HepG2 (cell line): Measurements from ENCODE around the gene SLC7A4. TPM values are rescaled to one million over a fixed set of nuclear protein-coding genes. Genes with fewer than 3 reads are reported as not detected.

Source experiments
- ATAC-seq: fragments of 200-7000 bp; cut with Tn5 transposase; 3 replicates; pipeline ENCODE4 v1.9.1; 2020; ENCODE audit warnings: mild to moderate bottlenecking, moderate library complexity
- BruUV-seq: library from RNA; stranded (reverse); fragments of 400-500 nt; replicated peaks from 2 replicates; lab custom pipeline; 2021; lab: Mats Ljungman, UMichigan
- CTCF ChIA-PET: fragments of 300-600 bp; formaldehyde crosslinking; extraction: SDS; loops from one replicate; lab custom pipeline; 2021; ENCODE audit warnings: low total read pairs, inconsistent platforms, low intra/inter-chr PET ratio; lab: Yijun Ruan, JAX
- POLR2A ChIA-PET: fragments of 350-600 bp; sonication (Branson Sonifier 250); formaldehyde crosslinking; loops from one replicate; lab custom pipeline; 2020; ENCODE audit warnings: antibody characterized with exemption, inconsistent platforms; lab: Yijun Ruan, JAX
- DNase-seq: peaks from one replicate; pipeline ENCODE4 v3.0.0-alpha.2; 2015; ENCODE audit warnings: low spot score
- FAIRE-seq: peaks from 3 replicates; lab custom pipeline; 2011; peaks lifted over from hg19 to GRCh38; lab: Jason Lieb, UNC
- H2AFZ ChIP-seq: one replicate; pipeline ENCODE4 v1.6.1; 2011; ENCODE audit warnings: low read length, inconsistent platforms
- H3K27ac ChIP-seq: fragments of 300-600 bp; 3 replicates; pipeline ENCODE4 v1.8.0; 2011; ENCODE audit warnings: mixed run types, mild to moderate bottlenecking, mixed read lengths, low read length, inconsistent platforms; ENCODE audit not compliant: insufficient read depth; ENCODE audit errors: extremely low read length
- H3K27me3 ChIP-seq, 2 experiments: fragments of 200-600 bp in 1 of 2; 2 replicates in 1 of 2; 3 replicates in 1 of 2; pipeline versions ENCODE4 v1.6.0 to v1.8.0; 2011; ENCODE audit warnings: low read length in 2 of 2, mild to moderate bottlenecking in 2 of 2, moderate library complexity in 2 of 2, inconsistent platforms in 1 of 2; ENCODE audit not compliant: insufficient read depth in 2 of 2, control insufficient read depth in 1 of 2
- H3K36me3 ChIP-seq, 2 experiments: fragments of 200-600 bp in 1 of 2; replicated peaks in 1 of 2; 2 replicates in 1 of 2; 3 replicates in 1 of 2; pipeline versions ENCODE4 v1.5.1 to v1.8.0; 2011; ENCODE audit warnings: low read length in 2 of 2, inconsistent platforms in 1 of 2; ENCODE audit not compliant: insufficient read depth in 2 of 2, control insufficient read depth in 1 of 2
- H3K4me1 ChIP-seq: 2 replicates; pipeline ENCODE4 v1.5.1; 2012; ENCODE audit warnings: low read length, inconsistent platforms; ENCODE audit not compliant: insufficient read depth
- H3K4me2 ChIP-seq: 2 replicates; pipeline ENCODE4 v1.6.0; 2011; ENCODE audit warnings: low read depth, low read length, inconsistent platforms
- H3K4me3 ChIP-seq, 3 experiments: fragments of 200-600 bp in 1 of 3; sonication (generic), shearing (Covaris generic) in 1 of 3; replicated peaks in 1 of 3; 2 replicates each; pipeline ENCODE4 v1.5.1; 2011 to 2016; ENCODE audit warnings: low read length in 3 of 3, inconsistent platforms in 2 of 3, low read depth in 2 of 3, mild to moderate bottlenecking in 2 of 3, control low read depth in 1 of 3, mixed read lengths in 1 of 3; ENCODE audit not compliant: insufficient read depth in 1 of 3
- H3K79me2 ChIP-seq: one replicate; pipeline ENCODE4 v1.6.1; 2011; ENCODE audit warnings: low read length, inconsistent platforms; ENCODE audit not compliant: insufficient read depth
- H3K9ac ChIP-seq: 2 replicates; pipeline ENCODE4 v1.6.0; 2011; ENCODE audit warnings: mild to moderate bottlenecking, low read depth, low read length, inconsistent platforms; ENCODE audit not compliant: insufficient read depth
- H3K9me3 ChIP-seq: 2 replicates; pipeline ENCODE4 v1.5.1; 2012; ENCODE audit warnings: mild to moderate bottlenecking, low read length
- H4K20me1 ChIP-seq: 2 replicates; pipeline ENCODE4 v1.6.0; 2011; ENCODE audit warnings: inconsistent platforms, mild to moderate bottlenecking, low read length, moderate library complexity; ENCODE audit not compliant: insufficient read depth
- DNMT1 ChIP-seq: sonication (generic); formaldehyde crosslinking; IDR thresholded peaks from 2 replicates; pipeline ENCODE4 v1.5.1; 2020; ENCODE audit warnings: mild to moderate bottlenecking, missing genetic modification reagents
- KDM5A ChIP-seq: fragments of 200-600 bp; sonication (generic); IDR thresholded peaks from 2 replicates; pipeline ENCODE4 v1.7.0; 2018; ENCODE audit warnings: antibody characterized with exemption, mild to moderate bottlenecking, low read length, borderline replicate concordance
- MYNN ChIP-seq: sonication (generic); formaldehyde crosslinking; IDR thresholded peaks from 2 replicates; pipeline ENCODE4 v1.4.0; 2020; ENCODE audit warnings: mild to moderate bottlenecking, low read depth, missing genetic modification reagents
- NAIF1 ChIP-seq: sonication (generic); formaldehyde crosslinking; IDR thresholded peaks from 2 replicates; pipeline ENCODE4 v1.5.0; 2020; ENCODE audit warnings: mild to moderate bottlenecking, missing genetic modification reagents, borderline replicate concordance
- ZFP41 ChIP-seq: sonication (generic); formaldehyde crosslinking; IDR thresholded peaks from 2 replicates; pipeline ENCODE4 v1.4.0; 2020; ENCODE audit warnings: mild to moderate bottlenecking, missing genetic modification reagents, borderline replicate concordance
- ZNF232 ChIP-seq: sonication (generic); formaldehyde crosslinking; IDR thresholded peaks from 2 replicates; pipeline ENCODE4 v1.4.0; 2020; ENCODE audit warnings: missing genetic modification reagents, borderline replicate concordance
- ZNF652 ChIP-seq: IDR thresholded peaks from 2 replicates; pipeline ENCODE4 v1.6.1; 2016; ENCODE audit warnings: low read depth, borderline replicate concordance
- WGBS: methylation state at CpG from one replicate; pipeline ENCODE4 v1.1.6; 2017; ENCODE audit warnings: low lambda C conversion rate; 5-methylcytosine and 5-hydroxymethylcytosine counted together
- in situ Hi-C: cut with HindIII; loops from 2 replicates; pipeline ENCODE4 v1.10.0; 2017; ENCODE audit warnings: low pct_unique_long_range_greater_than_20kb; ENCODE audit not compliant: extremely low pct_ligation_motif_present
- intact Hi-C: fragments of 100-400 bp; cut with micrococcal nuclease; formaldehyde crosslinking; loops from one replicate; pipeline ENCODE4 v1.10.0; 2022; ENCODE audit not compliant: unreplicated experiment
- polyA plus RNA-seq, 8 experiments: library from polyadenylated mRNA; depleted of rRNA in 3 of 8; stranded (reverse) in 7 of 8; unstranded in 1 of 8; fragments of >200 nt; fragmentation: Illumina TruSeq in 4 of 8; extraction: Trizol in 4 of 8; gene quantifications; 2 replicates each; pipeline versions ENCODE4 v1.2.1 to v1.2.3, GENCODE V29; 2011 to 2016; ENCODE audit warnings: low read depth in 4 of 8, missing spikeins in 1 of 8, mixed read lengths in 1 of 8; ENCODE audit not compliant: insufficient read depth in 1 of 8
- total RNA-seq, 5 experiments: library from RNA; depleted of rRNA; stranded (reverse); fragments of >200 nt; fragmentation: Illumina TruSeq; extraction: Trizol; gene quantifications; 2 replicates each; pipeline ENCODE4 v1.2.3, GENCODE V29; 2016; ENCODE audit warnings: low read depth in 1 of 5
- TF ChIP-seq, protein P1 (sequence below): sonication (generic); formaldehyde crosslinking; IDR thresholded peaks from 2 replicates; pipeline ENCODE4 v1.4.0; 2020; ENCODE audit warnings: missing genetic modification reagents, low read depth, mild to moderate bottlenecking, borderline replicate concordance
- TF ChIP-seq, protein P2 (sequence below): sonication (generic); formaldehyde crosslinking; IDR thresholded peaks from 2 replicates; pipeline ENCODE4 v1.9.0; 2022; ENCODE audit warnings: missing genetic modification reagents, mild to moderate bottlenecking, borderline replicate concordance
- TF ChIP-seq, protein P3 (sequence below): sonication (generic); formaldehyde crosslinking; IDR thresholded peaks from 2 replicates; pipeline ENCODE4 v1.4.0; 2020; ENCODE audit warnings: missing genetic modification reagents

Gene SLC7A4
- total and polyA plus RNA-seq, 2 of the 13 experiments (the other 11 are each of a cell fraction or from before 2014, with no cell fraction given): not detected

DNA sequence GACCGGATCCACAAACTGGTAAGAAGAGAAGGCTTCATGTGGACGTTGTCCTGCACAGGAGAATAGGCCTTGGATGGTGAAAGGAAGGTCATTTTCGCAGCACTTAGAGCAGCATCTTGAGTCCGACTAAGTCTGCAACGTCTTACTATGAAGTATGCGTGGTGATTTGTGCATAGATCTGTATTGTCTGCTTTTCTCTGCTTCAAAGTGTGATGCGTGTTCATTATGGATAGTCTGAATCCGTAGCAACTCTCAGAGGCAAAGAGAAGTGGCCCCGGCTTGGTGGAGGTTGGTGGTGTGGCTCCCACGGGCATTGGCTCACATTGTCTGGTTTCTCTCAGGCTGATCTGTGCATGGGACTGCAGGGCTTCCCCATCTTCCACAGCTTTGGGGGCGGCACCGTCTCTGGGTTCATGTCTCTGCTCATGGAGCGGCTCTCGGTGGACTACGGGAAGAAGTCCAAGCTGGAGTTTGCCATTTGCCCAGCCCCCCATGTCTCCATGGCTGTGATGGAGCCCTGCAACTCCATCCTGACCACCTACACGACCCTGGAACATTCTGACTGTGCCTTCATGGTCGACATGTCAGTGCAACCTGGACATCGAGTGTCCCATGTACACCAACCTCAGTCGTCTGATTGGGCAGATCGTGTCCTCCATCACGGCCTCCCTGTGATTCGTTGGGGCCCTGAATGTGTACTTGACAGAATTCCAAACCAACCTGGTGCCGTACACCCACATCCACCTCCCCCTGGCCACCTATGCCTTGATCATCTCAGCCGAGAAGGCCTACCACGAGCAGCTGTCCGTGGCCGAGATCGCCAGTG, 34.9 kb upstream of the SLC7A4 start:
- no peak overlapping the region for H2AFZ ChIP-seq
- DNase-seq (no peak), FAIRE-seq (no peak), ATAC-seq (no peak)
- H3K36me3 ChIP-seq: no peaks in the 10 kb centered on the region
- H4K20me1 ChIP-seq: no peaks in the 10 kb centered on the region
- no peak overlapping the region for H3K4me2 ChIP-seq
- POLR2A ChIA-PET: no interaction called here
- H3K9me3 ChIP-seq: no peaks in the 10 kb centered on the region
- H3K27ac ChIP-seq: no peak overlapping the region
- no peak overlapping the region for H3K4me3 ChIP-seq
- no peak overlapping the region for H3K9ac ChIP-seq
- H3K79me2 ChIP-seq: no peaks in the 10 kb centered on the region
- peaks cover 17% of the 10 kb centered on the region for H3K4me1 ChIP-seq
- BruUV-seq: no TSS peak
- 80% methylated on average over 15 of the region's 28 CpGs for WGBS
- in situ Hi-C loops: no loop called here
- peaks cover 0 to 4% of the 10 kb centered on the region in 2 experiments; a peak in 3 of 5 replicates for H3K27me3 ChIP-seq
- intact Hi-C loops: no loop called here
- TF ChIP-seq ZNF652 (CRISPR knock-in tag) (no peak), ZFP41 (CRISPR knock-in tag) (no peak), DNMT1 (CRISPR knock-in tag) (no peak), MYNN (no peak), NAIF1 (no peak), KDM5A (no peak), ZNF232 (no peak)
- TF ChIP-seq, protein P1, sequence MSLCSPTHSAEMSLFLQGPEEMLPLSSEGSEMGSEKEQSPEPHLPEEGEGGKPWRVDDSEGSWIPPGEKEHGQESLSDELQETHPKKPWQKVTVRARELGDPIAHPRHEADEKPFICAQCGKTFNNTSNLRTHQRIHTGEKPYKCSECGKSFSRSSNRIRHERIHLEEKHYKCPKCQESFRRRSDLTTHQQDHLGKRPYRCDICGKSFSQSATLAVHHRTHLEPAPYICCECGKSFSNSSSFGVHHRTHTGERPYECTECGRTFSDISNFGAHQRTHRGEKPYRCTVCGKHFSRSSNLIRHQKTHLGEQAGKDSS (CRISPR knock-in tag): no peak
- TF ChIP-seq, protein P2, sequence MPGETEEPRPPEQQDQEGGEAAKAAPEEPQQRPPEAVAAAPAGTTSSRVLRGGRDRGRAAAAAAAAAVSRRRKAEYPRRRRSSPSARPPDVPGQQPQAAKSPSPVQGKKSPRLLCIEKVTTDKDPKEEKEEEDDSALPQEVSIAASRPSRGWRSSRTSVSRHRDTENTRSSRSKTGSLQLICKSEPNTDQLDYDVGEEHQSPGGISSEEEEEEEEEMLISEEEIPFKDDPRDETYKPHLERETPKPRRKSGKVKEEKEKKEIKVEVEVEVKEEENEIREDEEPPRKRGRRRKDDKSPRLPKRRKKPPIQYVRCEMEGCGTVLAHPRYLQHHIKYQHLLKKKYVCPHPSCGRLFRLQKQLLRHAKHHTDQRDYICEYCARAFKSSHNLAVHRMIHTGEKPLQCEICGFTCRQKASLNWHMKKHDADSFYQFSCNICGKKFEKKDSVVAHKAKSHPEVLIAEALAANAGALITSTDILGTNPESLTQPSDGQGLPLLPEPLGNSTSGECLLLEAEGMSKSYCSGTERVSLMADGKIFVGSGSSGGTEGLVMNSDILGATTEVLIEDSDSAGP (CRISPR knock-in tag): no peak
- TF ChIP-seq, protein P3, sequence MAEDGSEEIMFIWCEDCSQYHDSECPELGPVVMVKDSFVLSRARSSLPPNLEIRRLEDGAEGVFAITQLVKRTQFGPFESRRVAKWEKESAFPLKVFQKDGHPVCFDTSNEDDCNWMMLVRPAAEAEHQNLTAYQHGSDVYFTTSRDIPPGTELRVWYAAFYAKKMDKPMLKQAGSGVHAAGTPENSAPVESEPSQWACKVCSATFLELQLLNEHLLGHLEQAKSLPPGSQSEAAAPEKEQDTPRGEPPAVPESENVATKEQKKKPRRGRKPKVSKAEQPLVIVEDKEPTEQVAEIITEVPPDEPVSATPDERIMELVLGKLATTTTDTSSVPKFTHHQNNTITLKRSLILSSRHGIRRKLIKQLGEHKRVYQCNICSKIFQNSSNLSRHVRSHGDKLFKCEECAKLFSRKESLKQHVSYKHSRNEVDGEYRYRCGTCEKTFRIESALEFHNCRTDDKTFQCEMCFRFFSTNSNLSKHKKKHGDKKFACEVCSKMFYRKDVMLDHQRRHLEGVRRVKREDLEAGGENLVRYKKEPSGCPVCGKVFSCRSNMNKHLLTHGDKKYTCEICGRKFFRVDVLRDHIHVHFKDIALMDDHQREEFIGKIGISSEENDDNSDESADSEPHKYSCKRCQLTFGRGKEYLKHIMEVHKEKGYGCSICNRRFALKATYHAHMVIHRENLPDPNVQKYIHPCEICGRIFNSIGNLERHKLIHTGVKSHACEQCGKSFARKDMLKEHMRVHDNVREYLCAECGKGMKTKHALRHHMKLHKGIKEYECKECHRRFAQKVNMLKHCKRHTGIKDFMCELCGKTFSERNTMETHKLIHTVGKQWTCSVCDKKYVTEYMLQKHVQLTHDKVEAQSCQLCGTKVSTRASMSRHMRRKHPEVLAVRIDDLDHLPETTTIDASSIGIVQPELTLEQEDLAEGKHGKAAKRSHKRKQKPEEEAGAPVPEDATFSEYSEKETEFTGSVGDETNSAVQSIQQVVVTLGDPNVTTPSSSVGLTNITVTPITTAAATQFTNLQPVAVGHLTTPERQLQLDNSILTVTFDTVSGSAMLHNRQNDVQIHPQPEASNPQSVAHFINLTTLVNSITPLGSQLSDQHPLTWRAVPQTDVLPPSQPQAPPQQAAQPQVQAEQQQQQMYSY (CRISPR knock-in tag): no peak
- TF ChIP-seq, all 625 proteins: peak for 0
- CTCF ChIA-PET: no interaction called here
